ENCODE data around the gene CCDC186. TPM values are rescaled to one million over a fixed set of nuclear protein-coding genes. Genes with fewer than 3 reads are reported as not detected.

CCDC186 gene
- total and polyA plus RNA-seq, 2 of the 8 experiments (the other 6 are each of a cell fraction or from before 2014, with no cell fraction given): 3.0 to 30.3 TPM

DNA sequence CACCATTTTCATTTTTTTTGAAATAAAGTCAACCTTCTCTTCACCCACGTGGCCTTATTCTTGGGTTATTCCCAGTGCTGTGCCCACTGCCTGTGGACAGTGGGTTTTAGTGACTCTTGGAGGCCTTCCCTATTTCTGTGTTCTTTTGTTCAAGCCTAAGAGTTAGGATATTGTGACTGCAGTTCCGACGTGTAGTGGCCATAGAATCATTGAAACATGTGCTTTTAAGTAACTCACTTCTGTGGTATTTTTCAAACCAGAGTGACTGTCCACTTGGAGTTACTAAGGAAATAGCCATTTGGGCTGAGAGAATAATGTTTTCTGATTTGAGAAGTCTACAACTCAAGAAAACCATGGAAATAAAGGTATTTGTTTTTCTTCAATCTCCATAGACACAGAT, 28.8 kb upstream of the CCDC186 start (continued):
- no peak for TF ChIP-seq RNF2 (IDR thresholded peaks at IDR 0.05; ENCODE audit: borderline replicate concordance, low read depth, low read length, missing control alignments, poor library complexity, severe bottlenecking)
- TF ChIP-seq POU5F1 (IDR thresholded peaks at IDR 0.05; ENCODE audit: low read depth, low read length): no peak
- no peak for TF ChIP-seq YY1 (IDR thresholded peaks at IDR 0.05; ENCODE audit: low read depth, low read length)
